GM20431 (cell line): ENCODE data around the gene FOXA3.

Experiments used
- in situ Hi-C: fragments of 300-500 bp; cut with MseI, MboI; formaldehyde crosslinking; loops from one replicate; pipeline ENCODE4 v1.15.0; 2020; ENCODE audit warnings: low sequenced_read_pairs; ENCODE audit not compliant: unreplicated experiment

Gene FOXA3

DNA sequence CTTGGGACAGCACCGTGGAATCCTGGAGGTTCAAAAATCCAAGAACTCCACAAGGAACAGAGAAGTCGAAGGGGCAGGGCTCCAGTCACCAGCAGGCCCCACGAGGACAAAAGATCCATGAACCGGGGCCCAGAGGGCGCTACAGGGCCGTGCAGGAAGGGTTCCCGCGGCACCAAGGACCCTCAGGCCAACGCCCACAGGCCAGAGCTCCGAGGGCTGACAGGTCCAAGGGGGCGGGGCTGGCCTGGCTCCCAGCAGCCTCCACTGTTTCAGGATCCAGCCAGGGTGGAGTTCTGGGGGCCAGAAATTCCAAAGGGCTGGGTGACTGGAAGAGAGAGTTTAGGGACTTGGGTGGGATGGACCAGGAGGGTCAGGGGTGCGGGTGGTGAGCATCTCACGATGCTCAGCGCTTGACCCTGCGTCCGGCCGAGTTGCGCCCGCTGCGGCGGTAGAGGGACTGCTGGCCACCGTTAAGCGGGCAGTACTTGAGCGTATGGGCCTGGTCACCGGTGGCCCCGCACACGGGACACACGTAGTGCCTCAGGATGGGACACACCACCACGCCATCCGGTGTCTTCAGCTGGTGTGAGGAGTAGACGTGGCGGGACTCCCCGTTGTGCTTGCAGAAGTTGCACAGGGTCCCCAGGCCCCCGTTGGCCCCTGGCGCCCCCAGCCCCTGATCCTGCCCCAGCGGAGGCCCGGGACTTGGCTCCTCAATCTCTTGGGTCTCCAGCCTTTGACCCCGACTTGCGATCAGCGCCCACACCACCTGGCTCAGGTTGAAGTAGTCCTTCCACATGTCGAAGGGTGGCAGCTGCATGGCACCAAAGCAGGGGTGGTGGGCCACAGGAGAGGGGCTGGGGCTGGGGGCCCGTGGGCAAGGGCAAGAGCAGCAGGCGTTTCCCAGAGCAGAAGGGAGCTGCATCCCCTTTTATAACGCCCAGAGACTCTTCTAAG, 50.0 kb downstream of the FOXA3 start, which contains the start of gene NANOS2:
NANOS2 (minus strand) TSS at position 905 of the 957 bp plus-strand sequence; CDS start at position 820, 85 bp downstream.
- in situ Hi-C loops = no loop called here

DNA sequence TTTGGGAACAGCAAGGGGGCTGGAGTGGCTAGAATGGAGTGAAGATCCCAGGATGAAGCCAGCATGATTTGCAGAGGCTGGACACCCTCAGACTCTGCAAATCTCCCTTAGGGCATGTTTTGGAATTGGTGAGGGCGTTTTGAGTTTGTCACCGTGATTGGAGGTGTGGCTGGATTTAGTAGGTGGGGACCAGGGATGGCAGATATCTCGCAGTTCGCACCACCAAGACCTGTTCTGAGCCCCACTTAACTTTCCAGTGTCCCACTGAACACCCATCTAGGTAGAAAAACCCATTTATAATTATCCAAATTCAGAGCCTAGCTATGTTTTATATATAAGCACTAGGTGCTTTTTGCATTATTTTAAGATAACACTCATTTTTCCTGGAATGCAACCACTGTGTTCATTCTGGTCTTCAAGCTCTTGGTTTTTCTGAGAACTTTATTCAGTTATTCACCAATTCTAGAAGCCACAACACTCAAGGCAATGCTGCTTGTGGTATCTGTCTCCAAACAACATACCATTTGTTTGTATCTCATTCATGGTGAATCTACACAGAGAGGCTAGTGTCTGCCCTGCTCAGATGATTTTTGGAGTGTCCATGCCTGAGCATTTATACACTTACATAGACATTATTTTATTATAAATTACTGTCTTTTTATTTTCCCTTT, 53.4 kb downstream of the FOXA3 start:
- in situ Hi-C loops = no loop called here

DNA sequence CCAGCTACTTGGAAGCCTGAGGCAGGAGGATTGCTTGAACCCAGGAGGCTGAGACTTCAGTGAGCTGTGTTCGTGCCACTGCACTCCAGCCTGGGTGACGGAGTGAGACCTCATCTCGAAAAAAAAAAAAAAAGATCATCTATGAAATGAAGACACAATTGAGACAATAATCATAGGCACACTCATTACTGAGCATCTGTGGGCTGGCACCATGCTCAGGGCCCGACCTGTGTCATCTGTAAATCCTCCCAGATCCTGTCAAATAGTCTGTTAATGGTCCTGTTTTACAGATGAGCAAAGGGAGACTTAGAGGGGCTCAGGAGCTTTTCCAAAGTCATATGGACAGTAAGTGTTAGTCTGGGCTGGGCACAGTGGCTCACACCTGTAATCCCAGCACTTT, 54.6 kb downstream of the FOXA3 start:
- in situ Hi-C loops = no loop called here

DNA sequence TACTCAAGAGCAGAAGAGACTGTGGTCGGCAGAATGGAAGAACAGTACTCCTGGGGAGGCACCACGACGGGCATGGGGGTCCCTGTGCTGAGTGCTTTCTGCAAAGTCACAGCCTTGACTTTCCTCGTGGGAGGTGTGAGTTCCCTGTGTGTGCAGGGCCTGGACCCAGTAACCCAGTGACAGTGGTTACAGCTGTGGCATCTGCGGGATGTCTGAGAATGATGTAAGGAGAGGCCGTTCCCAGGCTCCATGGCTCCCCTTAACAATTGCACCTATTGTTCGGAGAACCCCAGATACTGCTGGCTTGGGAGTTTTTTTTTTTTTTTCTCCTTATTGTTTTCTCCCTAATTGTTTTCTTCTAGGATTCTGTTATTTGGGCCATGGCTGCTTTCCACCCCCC, 55.6 kb downstream of the FOXA3 start:
- in situ Hi-C loops = no loop called here

DNA sequence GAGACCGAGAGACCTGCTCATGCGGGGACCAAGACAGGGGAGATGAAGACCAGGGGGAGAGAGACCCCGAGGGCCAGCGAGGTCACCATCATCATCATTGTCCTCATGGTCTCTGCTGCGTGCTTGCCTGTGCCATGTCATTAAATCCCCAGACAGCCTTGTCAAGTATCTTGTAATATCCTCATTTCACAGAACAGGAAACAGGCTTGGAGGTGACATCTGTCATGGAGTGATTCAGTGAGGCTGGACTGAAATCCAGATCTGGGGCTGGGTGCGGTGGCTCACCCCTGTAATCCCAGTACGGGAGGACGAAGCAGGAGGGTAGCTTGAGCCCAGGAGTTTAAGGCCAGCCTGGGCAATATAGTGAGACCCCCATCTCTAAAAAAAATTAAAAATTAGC, 56.3 kb downstream of the FOXA3 start:
- in situ Hi-C loops = no loop called here

DNA sequence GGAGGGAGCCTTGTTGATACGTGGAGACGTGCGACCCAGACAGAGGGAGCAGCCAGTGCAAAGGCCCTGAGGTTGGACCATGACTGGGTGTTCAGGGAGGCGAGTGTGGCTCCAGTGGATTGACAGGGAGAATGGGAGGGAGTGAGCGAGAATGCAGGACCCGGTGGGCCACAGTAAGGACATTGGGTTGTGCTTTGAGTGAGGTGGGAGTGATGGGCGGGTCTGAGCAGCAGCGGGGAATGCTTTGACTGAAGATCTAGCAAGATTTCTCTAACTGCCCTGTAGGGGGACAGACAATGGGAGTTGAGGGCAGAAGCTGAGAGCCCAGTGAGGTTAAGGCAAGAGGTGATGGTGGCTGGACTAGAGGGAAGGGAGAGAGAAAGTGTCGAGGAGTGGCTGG, 58.2 kb downstream of the FOXA3 start:
- in situ Hi-C loops = no loop called here
